ENCODE data around the gene KRTAP10-3. TPM values are rescaled to one million over a fixed set of nuclear protein-coding genes. Genes with fewer than 3 reads are reported as not detected.
"Not testable (repeated sequence)": the region's sequence is repeated elsewhere in the genome, so short reads cannot be mapped to it uniquely, and the experiment has no call there.

The KRTAP10-3 gene
- polyA plus RNA-seq, 1 experiment: not detected

- TF ChIP-seq, protein P1, sequence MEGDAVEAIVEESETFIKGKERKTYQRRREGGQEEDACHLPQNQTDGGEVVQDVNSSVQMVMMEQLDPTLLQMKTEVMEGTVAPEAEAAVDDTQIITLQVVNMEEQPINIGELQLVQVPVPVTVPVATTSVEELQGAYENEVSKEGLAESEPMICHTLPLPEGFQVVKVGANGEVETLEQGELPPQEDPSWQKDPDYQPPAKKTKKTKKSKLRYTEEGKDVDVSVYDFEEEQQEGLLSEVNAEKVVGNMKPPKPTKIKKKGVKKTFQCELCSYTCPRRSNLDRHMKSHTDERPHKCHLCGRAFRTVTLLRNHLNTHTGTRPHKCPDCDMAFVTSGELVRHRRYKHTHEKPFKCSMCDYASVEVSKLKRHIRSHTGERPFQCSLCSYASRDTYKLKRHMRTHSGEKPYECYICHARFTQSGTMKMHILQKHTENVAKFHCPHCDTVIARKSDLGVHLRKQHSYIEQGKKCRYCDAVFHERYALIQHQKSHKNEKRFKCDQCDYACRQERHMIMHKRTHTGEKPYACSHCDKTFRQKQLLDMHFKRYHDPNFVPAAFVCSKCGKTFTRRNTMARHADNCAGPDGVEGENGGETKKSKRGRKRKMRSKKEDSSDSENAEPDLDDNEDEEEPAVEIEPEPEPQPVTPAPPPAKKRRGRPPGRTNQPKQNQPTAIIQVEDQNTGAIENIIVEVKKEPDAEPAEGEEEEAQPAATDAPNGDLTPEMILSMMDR (IDR thresholded peaks at IDR 0.05; ENCODE audit: low read depth, low read length): no peak
- Histone ChIP-seq H3K9me3 (ENCODE audit: control insufficient read depth, insufficient read depth, low read length) (no peaks in the 10 kb centered on the region; the same call in 1 of the 2 replicates), H3K27ac (ENCODE audit: low read depth, low read length) (no peak within 1 kb of the TSS), H3K4me3 (ENCODE audit: low read depth, low read length) (no peak within 1 kb of the TSS), H3K27me3 (ENCODE audit: control insufficient read depth, insufficient read depth, low read length) (peaks cover 14% of the 10 kb centered on the region)
- DNase-seq (ENCODE audit: low read depth, low spot score): no peak
- ChIA-PET POLR2A (no interaction called here), CTCF (no interaction called here)
Observed at GRCh38 chr21:44592446-44593311, 34.1 kb upstream of the KRTAP10-3 start, which contains the start of gene KRTAP10-6. KRTAP10-6 (minus strand) TSS chr21:44592505; CDS start chr21:44592484, 21 bp downstream.

GRCh38 chr21:44591801-44592130, 33.2 kb upstream of the KRTAP10-3 start:
- H3K27ac ChIP-seq (ENCODE audit: low read depth, low read length); CTCF ChIA-PET; POLR2A ChIA-PET; H3K4me3 ChIP-seq (ENCODE audit: low read depth, low read length); DNase-seq (ENCODE audit: low read depth, low spot score); H3K9me3 ChIP-seq (ENCODE audit: control insufficient read depth, insufficient read depth, low read length): not testable (repeated sequence)
- H3K27me3 ChIP-seq (ENCODE audit: control insufficient read depth, insufficient read depth, low read length): peaks cover 14% of the 10 kb centered on the region

- H3K9me3 ChIP-seq (ENCODE audit: control insufficient read depth, insufficient read depth, low read length); POLR2A ChIA-PET; H3K27ac ChIP-seq (ENCODE audit: low read depth, low read length); DNase-seq (ENCODE audit: low read depth, low spot score); H3K4me3 ChIP-seq (ENCODE audit: low read depth, low read length); CTCF ChIA-PET: not testable (repeated sequence)
- peaks cover 11% of the 10 kb centered on the region for H3K27me3 ChIP-seq (ENCODE audit: control insufficient read depth, insufficient read depth, low read length)
Observed at GRCh38 chr21:44590897-44591800, 32.6 kb upstream of the KRTAP10-3 start.

GRCh38 chr21:44590311-44590721, 31.7 kb upstream of the KRTAP10-3 start:
- peaks cover 10% of the 10 kb centered on the region for H3K27me3 ChIP-seq (ENCODE audit: control insufficient read depth, insufficient read depth, low read length)
- H3K9me3 ChIP-seq (ENCODE audit: control insufficient read depth, insufficient read depth, low read length): no peaks in the 10 kb centered on the region; the same call in 1 of the 2 replicates
- no peak overlapping the region for H3K4me3 ChIP-seq (ENCODE audit: low read depth, low read length)
- TF ChIP-seq, protein P1 (IDR thresholded peaks at IDR 0.05; ENCODE audit: low read depth, low read length): no peak
- CTCF ChIA-PET: no interaction called here
- no peak for DNase-seq (ENCODE audit: low read depth, low spot score)
- POLR2A ChIA-PET: no interaction called here
- no peak overlapping the region for H3K27ac ChIP-seq (ENCODE audit: low read depth, low read length)

DNA sequence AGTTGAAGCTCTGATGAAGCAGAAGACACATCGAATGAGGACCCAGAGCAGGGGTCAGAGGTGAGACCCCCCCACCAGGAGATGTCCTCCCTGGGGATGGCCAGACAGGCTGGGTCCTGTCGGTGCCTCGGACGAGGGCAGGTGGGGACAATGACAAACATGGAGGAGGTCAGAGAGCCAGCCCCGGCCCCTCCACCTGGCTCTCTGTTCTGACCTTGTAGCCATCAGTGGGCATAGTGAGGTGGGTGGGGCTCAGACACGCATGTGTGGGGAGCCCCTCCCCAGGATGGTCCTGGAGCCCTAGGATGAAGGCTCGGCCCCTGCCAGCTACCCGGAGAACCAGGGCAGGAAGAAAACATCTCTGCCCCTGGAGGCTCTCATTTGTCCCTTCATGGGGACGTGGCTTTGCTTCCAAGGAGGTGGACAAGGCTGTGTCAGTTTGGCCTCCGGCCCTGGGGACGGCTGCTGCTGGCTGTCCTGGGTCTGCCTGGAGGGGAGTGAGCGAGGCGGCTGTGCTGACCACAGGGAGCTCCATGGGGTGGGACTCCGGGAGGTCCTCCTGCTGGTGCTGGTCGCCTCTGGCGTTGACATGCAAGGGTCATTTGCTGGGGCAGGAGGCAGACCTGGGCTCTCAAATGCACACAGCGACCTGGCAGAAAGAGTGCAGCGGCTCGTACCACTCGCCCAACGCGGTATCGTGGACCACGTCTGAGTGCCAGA, 31.2 kb upstream of the KRTAP10-3 start:
- TF ChIP-seq, protein P1 (IDR thresholded peaks at IDR 0.05; ENCODE audit: low read depth, low read length): no peak
- H3K9me3 ChIP-seq (ENCODE audit: control insufficient read depth, insufficient read depth, low read length): no peaks in the 10 kb centered on the region; the same call in 1 of the 2 replicates
- peaks cover 10% of the 10 kb centered on the region for H3K27me3 ChIP-seq (ENCODE audit: control insufficient read depth, insufficient read depth, low read length)
- no peak for DNase-seq (ENCODE audit: low read depth, low spot score)
- POLR2A ChIA-PET: no interaction called here
- CTCF ChIA-PET: no interaction called here
- H3K4me3 ChIP-seq (ENCODE audit: low read depth, low read length): no peak overlapping the region
- no peak overlapping the region for H3K27ac ChIP-seq (ENCODE audit: low read depth, low read length)
